Stimulated activated CD4-positive, alpha-beta T cell treated with anti-CD3 and anti-CD28 coated beads, Interleukin-12 subunit alpha, Interleukin-12 subunit beta, amount 100 ng/mL, for 24 hours (primary cell): ENCODE data around the gene NPPA.

Source experiments
- DNase-seq, 2 experiments: peaks; one replicate each; pipeline ENCODE4 v3.0.0-alpha.2; 2020; ENCODE audit warnings: low read depth in 2 of 2

Gene NPPA

GRCh38 chr1:11842154-11843041 lies 5.2 kb downstream of the NPPA start:
- no peak for DNase-seq

- DNase-seq: no peak
Measured at GRCh38 chr1:11841245-11842153, 6.1 kb downstream of the NPPA start.

DNA sequence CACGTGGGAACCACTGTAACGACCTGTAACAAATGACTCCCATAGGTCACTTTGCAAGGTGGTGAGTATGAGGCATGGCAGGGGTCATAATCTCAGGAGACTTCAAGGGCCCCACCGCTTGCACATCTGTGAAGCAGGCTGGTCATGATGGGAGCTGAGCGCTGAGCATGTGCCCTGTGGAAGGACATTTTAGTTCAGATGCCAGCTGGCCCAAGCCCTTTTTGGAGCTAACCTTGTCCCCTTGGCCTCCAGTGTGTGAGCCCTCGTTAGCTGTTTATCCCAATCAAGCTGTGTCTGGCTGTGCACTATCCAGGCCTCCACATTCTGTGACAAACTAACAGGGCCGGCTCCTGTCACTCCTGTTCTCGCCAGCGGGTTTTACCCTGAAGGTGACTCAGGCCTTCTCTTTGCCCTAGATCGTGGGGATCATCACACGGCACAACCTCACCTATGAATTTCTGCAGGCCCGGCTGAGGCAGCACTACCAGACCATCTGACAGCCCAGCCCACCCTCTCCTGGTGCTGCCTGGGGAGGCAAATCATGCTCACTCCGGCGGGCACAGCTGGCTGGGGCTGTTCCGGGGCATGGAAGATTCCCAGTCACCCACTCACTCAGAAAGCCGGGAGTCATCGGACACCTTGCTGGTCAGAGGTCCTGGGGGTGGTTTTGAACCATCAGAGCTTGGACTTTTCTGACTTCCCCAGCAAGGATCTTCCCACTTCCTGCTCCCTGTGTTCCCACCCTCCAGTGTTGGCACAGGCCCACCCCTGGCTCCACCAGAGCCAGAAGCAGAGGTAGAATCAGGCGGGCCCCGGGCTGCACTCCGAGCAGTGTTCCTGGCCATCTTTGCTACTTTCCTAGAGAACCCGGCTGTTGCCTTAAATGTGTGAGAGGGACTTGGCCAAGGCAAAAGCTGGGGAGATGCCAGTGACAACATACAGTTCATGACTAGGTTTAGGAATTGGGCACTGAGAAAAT lies 7.6 kb downstream of the NPPA start:
- no peak for DNase-seq

- peak; percentile 43 to 65 for DNase-seq
Measured at GRCh38 chr1:11838349-11839272, 9.0 kb downstream of the NPPA start.

DNA sequence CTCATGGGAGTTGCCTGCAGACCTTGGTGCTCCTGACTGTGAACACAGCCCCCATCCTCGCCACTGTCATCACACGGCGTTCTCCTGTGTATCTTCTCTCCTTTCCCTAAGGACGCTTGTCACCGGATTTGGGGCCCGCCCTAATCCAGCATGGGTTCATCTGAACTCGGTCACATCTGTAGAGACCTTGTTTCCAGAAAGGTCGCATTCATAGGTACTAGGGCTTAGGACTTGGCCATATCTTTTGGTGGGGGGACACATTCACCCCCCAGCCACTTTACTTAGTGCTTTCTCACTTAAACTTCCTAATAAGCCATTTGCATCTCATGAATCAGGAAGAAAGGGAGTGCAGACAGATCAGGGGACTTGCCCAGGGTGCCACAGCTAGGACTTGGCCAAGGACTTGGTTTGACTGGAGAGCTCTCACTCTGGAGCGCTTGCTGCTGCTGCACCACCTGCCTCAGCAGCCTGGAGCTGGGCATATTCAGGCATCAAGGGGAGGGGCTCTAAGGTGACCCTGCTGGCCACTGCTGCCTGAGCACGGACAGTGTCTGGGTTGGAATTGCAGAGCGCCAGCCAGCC lies 9.7 kb downstream of the NPPA start:
- no peak for DNase-seq

DNA sequence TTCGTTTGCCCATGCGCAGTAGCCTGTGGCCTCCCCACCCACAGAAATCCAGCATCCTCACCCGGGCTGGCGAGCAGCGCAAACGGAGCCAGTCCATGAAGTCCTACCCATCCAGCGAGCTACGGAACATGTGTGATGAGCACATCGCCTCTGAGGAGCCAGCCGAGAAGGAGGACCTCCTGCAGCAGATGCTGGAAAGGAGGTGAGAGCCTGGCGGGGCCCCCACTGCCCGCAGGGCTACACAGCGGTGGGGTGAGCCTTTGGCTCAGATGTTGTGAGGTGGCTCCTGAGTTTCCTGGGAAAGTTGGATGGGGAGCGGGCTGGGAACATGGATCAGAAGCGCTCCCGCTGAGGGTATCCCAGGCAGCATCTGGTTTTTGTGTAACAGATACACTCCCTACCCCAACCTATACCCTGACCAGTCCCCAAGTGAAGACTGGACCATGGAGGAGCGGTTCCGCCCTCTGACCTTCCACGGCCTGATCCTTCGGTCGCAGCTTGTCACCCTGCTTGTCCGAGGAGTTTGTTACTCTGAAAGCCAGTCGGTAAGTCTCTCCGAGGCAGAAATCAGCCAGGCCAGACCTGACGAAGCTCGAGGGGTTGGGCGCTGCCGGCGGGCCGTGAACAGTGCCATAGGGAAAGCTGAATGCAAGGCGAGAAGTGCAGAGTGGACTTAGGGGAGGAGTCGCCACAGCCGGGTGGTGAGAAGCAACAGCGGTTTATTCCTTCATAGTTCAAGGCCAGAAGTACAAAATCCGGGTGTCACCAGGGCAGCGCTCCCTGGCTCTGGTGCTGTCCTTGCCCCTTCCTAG lies 10.4 kb downstream of the NPPA start:
- no peak for DNase-seq

DNA sequence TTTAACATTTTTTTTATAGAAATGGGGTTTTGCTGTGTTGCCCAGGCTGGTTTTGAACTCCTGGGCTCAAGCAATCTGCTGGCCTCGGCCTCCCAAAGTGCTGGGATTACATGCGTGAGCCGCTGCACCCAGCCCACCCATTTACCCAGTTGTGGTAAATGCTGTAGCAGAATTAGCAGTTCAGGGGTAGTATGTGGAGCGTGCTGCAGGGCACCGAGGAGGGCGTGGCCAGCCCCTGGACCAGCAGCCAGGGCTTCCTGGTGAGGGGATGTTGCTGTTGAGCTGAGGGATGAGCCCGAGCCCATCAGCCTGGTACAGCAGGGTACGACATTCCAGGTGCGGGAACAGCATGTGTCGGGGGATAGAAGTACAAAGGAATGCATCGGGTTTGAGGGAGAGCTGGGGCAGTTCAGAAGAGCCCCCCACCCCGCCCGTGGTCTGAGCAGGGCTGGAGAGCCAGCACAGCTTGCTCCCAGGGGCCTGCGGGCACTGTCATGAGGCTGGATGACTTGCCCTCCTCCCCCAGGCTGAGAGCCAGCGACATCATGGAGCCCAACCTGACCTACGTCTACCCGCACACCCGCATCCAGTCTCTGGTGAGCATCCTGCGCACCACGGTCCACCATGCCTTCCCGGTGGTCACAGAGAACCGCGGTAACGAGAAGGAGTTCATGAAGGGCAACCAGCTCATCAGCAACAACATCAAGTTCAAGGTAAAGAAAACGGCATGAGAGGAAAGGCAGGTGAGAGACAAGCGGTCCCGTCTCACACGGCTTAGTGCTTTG lies 11.9 kb downstream of the NPPA start:
- no peak for DNase-seq

- no peak for DNase-seq
Measured at GRCh38 chr1:11833900-11834299, 13.7 kb downstream of the NPPA start.

- DNase-seq: no peak
Measured at GRCh38 chr1:11833497-11833896, 14.1 kb downstream of the NPPA start.

DNA sequence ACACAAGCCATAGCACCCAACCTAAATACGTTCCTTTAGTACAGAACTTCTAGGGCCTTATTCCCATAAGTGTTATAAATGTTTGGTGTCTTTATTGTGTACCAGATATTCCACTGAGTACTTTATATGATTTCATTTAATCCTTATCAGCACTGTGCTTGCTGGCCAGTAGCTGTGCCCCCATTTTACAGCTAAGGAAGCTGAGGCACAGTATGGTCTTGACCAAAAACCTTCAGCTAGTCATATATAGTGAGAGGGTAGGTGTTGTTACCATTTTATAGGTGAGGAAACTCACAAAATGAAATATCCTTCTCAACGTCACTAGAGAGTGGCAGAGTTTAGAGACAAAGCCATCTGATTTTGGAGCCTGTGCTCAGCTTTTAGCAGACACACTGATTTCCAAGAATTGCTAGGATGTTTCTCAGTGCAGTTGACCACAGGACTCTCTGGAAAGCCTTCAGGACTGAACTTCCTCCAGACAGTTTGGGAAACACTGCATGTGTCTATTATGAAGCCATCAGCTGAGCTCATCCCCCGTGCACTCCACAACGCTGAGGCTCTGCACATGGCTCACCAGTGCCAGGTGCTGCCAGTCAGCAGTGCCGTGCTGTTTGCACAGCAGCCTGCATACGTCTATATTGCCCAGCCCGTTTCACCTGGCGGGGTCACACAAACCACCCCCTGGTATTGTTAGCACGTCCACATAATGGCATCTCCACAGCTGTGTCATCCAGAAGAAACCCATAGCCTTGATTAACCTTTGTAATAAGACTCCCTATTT lies 15.4 kb downstream of the NPPA start:
- no peak for DNase-seq

DNA sequence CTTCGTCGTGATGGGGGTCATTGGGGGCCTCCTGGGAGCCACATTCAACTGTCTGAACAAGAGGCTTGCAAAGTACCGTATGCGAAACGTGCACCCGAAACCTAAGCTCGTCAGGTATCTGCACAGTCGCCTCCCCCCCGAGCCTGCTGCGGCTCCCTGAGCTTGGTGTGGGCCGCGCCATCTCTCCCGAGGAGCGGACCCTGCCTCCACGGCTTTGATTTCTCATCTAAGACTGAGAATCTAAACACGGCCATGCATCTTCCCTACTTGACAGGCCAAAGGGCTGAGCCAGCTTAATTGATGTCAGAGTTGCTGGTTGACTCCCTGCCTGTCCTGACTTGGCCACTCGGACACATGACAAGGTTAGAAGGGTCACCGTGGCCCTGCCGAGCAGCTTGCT lies 19.1 kb downstream of the NPPA start:
- DNase-seq: no peak

- DNase-seq: no peak
Measured at GRCh38 chr1:11826946-11827345, 20.6 kb downstream of the NPPA start.

- no peak for DNase-seq
Measured at GRCh38 chr1:11825131-11825530, 22.5 kb downstream of the NPPA start.

- no peak for DNase-seq
Measured at GRCh38 chr1:11823366-11824137, 24.0 kb downstream of the NPPA start.

- DNase-seq: no peak
Measured at GRCh38 chr1:11822091-11822490, 25.5 kb downstream of the NPPA start.

- no peak for DNase-seq
Measured at GRCh38 chr1:11817192-11817591, 30.4 kb downstream of the NPPA start.

DNA sequence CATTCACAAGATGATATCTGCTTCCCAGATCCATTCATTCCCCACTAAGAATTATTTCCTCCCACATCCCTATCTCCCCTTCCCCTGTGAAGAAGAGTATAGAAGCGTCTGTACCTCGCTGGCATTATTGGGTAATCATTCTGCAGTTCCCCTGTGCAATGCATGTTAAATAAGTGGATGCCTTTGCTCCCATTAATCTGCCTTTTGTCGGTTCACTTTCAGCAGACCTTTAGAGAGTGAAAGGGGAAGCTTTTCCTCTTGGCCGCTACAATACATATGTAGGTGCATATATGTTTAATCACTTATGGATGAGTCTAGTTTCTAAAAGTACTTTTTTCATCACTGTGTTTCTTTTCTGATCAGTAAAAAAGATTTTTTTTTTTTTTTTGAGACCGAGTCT lies 34.6 kb downstream of the NPPA start:
- DNase-seq: no peak
